Measurements from ENCODE around the gene CRIM1.

CRIM1 gene

GRCh38 chr2:36403675-36404230 is 48.2 kb downstream of the CRIM1 start:
- DNase-seq, result no peak

GRCh38 chr2:36404318-36404717 is 48.7 kb downstream of the CRIM1 start:
- no peak for DNase-seq

- DNase-seq, result no peak
These were observed 49.2 kb downstream of the CRIM1 start for GRCh38 chr2:36404754-36405153.

- no peak for DNase-seq
These were observed 49.6 kb downstream of the CRIM1 start for GRCh38 chr2:36405183-36405582.

- DNase-seq, result no peak
These were observed 50.7 kb downstream of the CRIM1 start for GRCh38 chr2:36406296-36406695.

GRCh38 chr2:36407413-36407812 is 51.8 kb downstream of the CRIM1 start:
- DNase-seq, result no peak

- no peak for DNase-seq
These were observed 52.7 kb downstream of the CRIM1 start for GRCh38 chr2:36408198-36408703.

- no peak for DNase-seq
These were observed 53.8 kb downstream of the CRIM1 start for GRCh38 chr2:36409335-36409734.

- DNase-seq, result no peak
These were observed 54.4 kb downstream of the CRIM1 start for GRCh38 chr2:36409935-36410334.

- no peak for DNase-seq
These were observed 55.1 kb downstream of the CRIM1 start for GRCh38 chr2:36410681-36411080.

GRCh38 chr2:36411962-36412444 is 56.4 kb downstream of the CRIM1 start:
- DNase-seq, result no peak

GRCh38 chr2:36413218-36413617 is 57.6 kb downstream of the CRIM1 start:
- DNase-seq, result no peak

- no peak for DNase-seq
These were observed 58.7 kb downstream of the CRIM1 start for GRCh38 chr2:36414307-36414706.

- no peak for DNase-seq
These were observed 59.9 kb downstream of the CRIM1 start for GRCh38 chr2:36415381-36416022.

- no peak for DNase-seq
These were observed 61.0 kb downstream of the CRIM1 start for GRCh38 chr2:36416370-36417165.

GRCh38 chr2:36420569-36421181 is 65.1 kb downstream of the CRIM1 start:
- DNase-seq, result no peak

- DNase-seq, result no peak
These were observed 65.8 kb downstream of the CRIM1 start for GRCh38 chr2:36421379-36421778.

GRCh38 chr2:36423172-36423571 is 67.6 kb downstream of the CRIM1 start:
- DNase-seq, result no peak

- no peak for DNase-seq
These were observed 68.1 kb downstream of the CRIM1 start for GRCh38 chr2:36423619-36424120.

GRCh38 chr2:36425608-36426355 is 70.2 kb downstream of the CRIM1 start:
- no peak for DNase-seq

- DNase-seq, result no peak
These were observed 72.2 kb downstream of the CRIM1 start for GRCh38 chr2:36427790-36428243.

- DNase-seq, result no peak
These were observed 75.0 kb downstream of the CRIM1 start for GRCh38 chr2:36430549-36430948.

Measured in NCI-H2171 treated with DMSO at 0.1 percent for 48 hours (cell line).